HepG2 (cell line): ENCODE data around the gene RARRES1. TPM values are rescaled to one million over a fixed set of nuclear protein-coding genes. Genes with fewer than 3 reads are reported as not detected.

ENCODE experiments used
- ATAC-seq: fragments of 200-7000 bp; cut with Tn5 transposase; 3 replicates; pipeline ENCODE4 v1.9.1; 2020; ENCODE audit warnings: mild to moderate bottlenecking, moderate library complexity
- BruUV-seq: library from RNA; stranded (reverse); fragments of 400-500 nt; replicated peaks from 2 replicates; lab custom pipeline; 2021; lab: Mats Ljungman, UMichigan
- CTCF ChIA-PET: fragments of 300-600 bp; formaldehyde crosslinking; extraction: SDS; loops from one replicate; lab custom pipeline; 2021; ENCODE audit warnings: low total read pairs, inconsistent platforms, low intra/inter-chr PET ratio; lab: Yijun Ruan, JAX
- POLR2A ChIA-PET: fragments of 350-600 bp; sonication (Branson Sonifier 250); formaldehyde crosslinking; loops from one replicate; lab custom pipeline; 2020; ENCODE audit warnings: antibody characterized with exemption, inconsistent platforms; lab: Yijun Ruan, JAX
- DNase-seq: peaks from one replicate; pipeline ENCODE4 v3.0.0-alpha.2; 2015; ENCODE audit warnings: low spot score
- FAIRE-seq: peaks from 3 replicates; lab custom pipeline; 2011; peaks lifted over from hg19 to GRCh38; lab: Jason Lieb, UNC
- H2AFZ ChIP-seq: one replicate; pipeline ENCODE4 v1.6.1; 2011; ENCODE audit warnings: low read length, inconsistent platforms
- H3K27ac ChIP-seq: fragments of 300-600 bp; 3 replicates; pipeline ENCODE4 v1.8.0; 2011; ENCODE audit warnings: mixed run types, mild to moderate bottlenecking, mixed read lengths, low read length, inconsistent platforms; ENCODE audit not compliant: insufficient read depth; ENCODE audit errors: extremely low read length
- H3K27me3 ChIP-seq, 2 experiments: fragments of 200-600 bp in 1 of 2; 2 replicates in 1 of 2; 3 replicates in 1 of 2; pipeline versions ENCODE4 v1.6.0 to v1.8.0; 2011; ENCODE audit warnings: low read length in 2 of 2, mild to moderate bottlenecking in 2 of 2, moderate library complexity in 2 of 2, inconsistent platforms in 1 of 2; ENCODE audit not compliant: insufficient read depth in 2 of 2, control insufficient read depth in 1 of 2
- H3K36me3 ChIP-seq, 2 experiments: fragments of 200-600 bp in 1 of 2; replicated peaks in 1 of 2; 2 replicates in 1 of 2; 3 replicates in 1 of 2; pipeline versions ENCODE4 v1.5.1 to v1.8.0; 2011; ENCODE audit warnings: low read length in 2 of 2, inconsistent platforms in 1 of 2; ENCODE audit not compliant: insufficient read depth in 2 of 2, control insufficient read depth in 1 of 2
- H3K4me1 ChIP-seq: 2 replicates; pipeline ENCODE4 v1.5.1; 2012; ENCODE audit warnings: low read length, inconsistent platforms; ENCODE audit not compliant: insufficient read depth
- H3K4me2 ChIP-seq: 2 replicates; pipeline ENCODE4 v1.6.0; 2011; ENCODE audit warnings: low read depth, low read length, inconsistent platforms
- H3K4me3 ChIP-seq, 3 experiments: fragments of 200-600 bp in 1 of 3; sonication (generic), shearing (Covaris generic) in 1 of 3; replicated peaks in 1 of 3; 2 replicates each; pipeline ENCODE4 v1.5.1; 2011 to 2016; ENCODE audit warnings: low read length in 3 of 3, inconsistent platforms in 2 of 3, low read depth in 2 of 3, mild to moderate bottlenecking in 2 of 3, control low read depth in 1 of 3, mixed read lengths in 1 of 3; ENCODE audit not compliant: insufficient read depth in 1 of 3
- H3K79me2 ChIP-seq: one replicate; pipeline ENCODE4 v1.6.1; 2011; ENCODE audit warnings: low read length, inconsistent platforms; ENCODE audit not compliant: insufficient read depth
- H3K9ac ChIP-seq: 2 replicates; pipeline ENCODE4 v1.6.0; 2011; ENCODE audit warnings: mild to moderate bottlenecking, low read depth, low read length, inconsistent platforms; ENCODE audit not compliant: insufficient read depth
- H3K9me3 ChIP-seq: 2 replicates; pipeline ENCODE4 v1.5.1; 2012; ENCODE audit warnings: mild to moderate bottlenecking, low read length
- H4K20me1 ChIP-seq: 2 replicates; pipeline ENCODE4 v1.6.0; 2011; ENCODE audit warnings: inconsistent platforms, mild to moderate bottlenecking, low read length, moderate library complexity; ENCODE audit not compliant: insufficient read depth
- FOSL2 ChIP-seq: sonication (generic); formaldehyde crosslinking; IDR thresholded peaks from 2 replicates; pipeline ENCODE4 v1.4.0; 2020; ENCODE audit warnings: missing genetic modification reagents
- HNRNPH1 ChIP-seq: fragments of 200-400 bp; formaldehyde crosslinking; optimal IDR thresholded peaks from 2 replicates; pipeline ENCODE3; 2017; ENCODE audit warnings: mild to moderate bottlenecking, low read depth, low read length
- MAFG ChIP-seq: sonication (generic); formaldehyde crosslinking; IDR thresholded peaks from 2 replicates; pipeline ENCODE4 v1.5.1; 2020; ENCODE audit warnings: mild to moderate bottlenecking, missing genetic modification reagents
- SRF ChIP-seq: IDR thresholded peaks from 2 replicates; pipeline ENCODE4 v1.6.1; 2011; ENCODE audit warnings: mild to moderate bottlenecking, low read depth, low read length, moderate library complexity
- ZNF83 ChIP-seq: sonication (generic); formaldehyde crosslinking; IDR thresholded peaks from 2 replicates; pipeline ENCODE4 v1.4.0; 2020; ENCODE audit warnings: missing genetic modification reagents, mild to moderate bottlenecking, borderline replicate concordance
- WGBS: methylation state at CpG from one replicate; pipeline ENCODE4 v1.1.6; 2017; ENCODE audit warnings: low lambda C conversion rate; 5-methylcytosine and 5-hydroxymethylcytosine counted together
- in situ Hi-C: cut with HindIII; loops from 2 replicates; pipeline ENCODE4 v1.10.0; 2017; ENCODE audit warnings: low pct_unique_long_range_greater_than_20kb; ENCODE audit not compliant: extremely low pct_ligation_motif_present
- intact Hi-C: fragments of 100-400 bp; cut with micrococcal nuclease; formaldehyde crosslinking; loops from one replicate; pipeline ENCODE4 v1.10.0; 2022; ENCODE audit not compliant: unreplicated experiment
- polyA plus RNA-seq, 8 experiments: library from polyadenylated mRNA; depleted of rRNA in 3 of 8; stranded (reverse) in 7 of 8; unstranded in 1 of 8; fragments of >200 nt; fragmentation: Illumina TruSeq in 4 of 8; extraction: Trizol in 4 of 8; gene quantifications; 2 replicates each; pipeline versions ENCODE4 v1.2.1 to v1.2.3, GENCODE V29; 2011 to 2016; ENCODE audit warnings: low read depth in 4 of 8, missing spikeins in 1 of 8, mixed read lengths in 1 of 8; ENCODE audit not compliant: insufficient read depth in 1 of 8
- total RNA-seq, 5 experiments: library from RNA; depleted of rRNA; stranded (reverse); fragments of >200 nt; fragmentation: Illumina TruSeq; extraction: Trizol; gene quantifications; 2 replicates each; pipeline ENCODE4 v1.2.3, GENCODE V29; 2016; ENCODE audit warnings: low read depth in 1 of 5
- TF ChIP-seq, protein P1 (sequence below): sonication (generic); formaldehyde crosslinking; IDR thresholded peaks from 2 replicates; pipeline ENCODE4 v1.8.1; 2023; ENCODE audit warnings: mild to moderate bottlenecking, missing genetic modification reagents

The RARRES1 gene
- total and polyA plus RNA-seq, 2 of the 13 experiments (the other 11 are each of a cell fraction or from before 2014, with no cell fraction given) = not detected

DNA sequence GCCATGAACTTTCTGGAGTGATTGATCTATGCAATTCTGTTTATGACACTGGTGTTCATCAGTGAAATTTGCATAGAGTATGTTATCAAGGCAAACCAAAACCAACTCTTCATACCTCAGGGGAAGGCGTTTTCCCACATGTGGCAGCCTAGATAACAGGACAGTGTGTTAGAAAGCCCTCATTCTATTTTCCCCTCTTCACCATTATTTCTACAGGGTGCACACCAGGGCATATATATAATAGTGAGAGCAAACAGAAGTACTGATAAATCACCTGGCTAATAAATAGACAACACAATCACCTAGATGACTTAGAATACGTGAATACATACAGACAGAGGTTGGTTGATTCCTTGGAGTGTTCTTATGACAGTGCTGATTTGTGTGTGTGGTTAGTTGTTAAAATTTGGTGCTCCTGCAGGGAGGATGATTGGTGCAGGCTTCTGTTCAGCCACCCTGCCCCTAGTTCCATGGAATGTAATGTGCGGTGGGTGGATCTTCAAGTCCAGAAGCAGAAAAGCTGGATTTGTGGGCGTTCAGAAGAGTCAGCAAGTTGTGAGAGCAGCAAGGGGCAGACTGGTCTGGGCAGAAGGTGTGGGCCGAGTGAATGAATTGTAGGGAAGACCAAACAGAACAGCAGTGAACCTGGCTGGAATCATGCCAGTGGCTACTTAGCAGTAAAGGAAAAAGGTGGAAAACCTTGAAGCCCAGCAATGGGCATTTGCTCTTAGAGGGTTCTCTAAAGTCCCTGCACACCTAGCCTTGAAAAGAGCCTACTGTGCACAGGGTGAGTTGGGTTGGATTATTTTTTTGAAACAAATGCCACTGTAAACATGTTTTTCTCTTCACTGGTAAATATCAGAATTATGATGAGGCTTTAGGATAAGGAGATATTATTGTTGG, 11.7 kb upstream of the RARRES1 start:
- in situ Hi-C loops = no loop called here
- H4K20me1 ChIP-seq = no peaks in the 10 kb centered on the region
- H3K27me3 ChIP-seq = no peaks in the 10 kb centered on the region
- FAIRE-seq (no peak), DNase-seq (no peak)
- intact Hi-C loops = no loop called here
- WGBS = 78% methylated on average over 5 of the region's 5 CpGs
- H3K79me2 ChIP-seq = no peaks in the 10 kb centered on the region
- no peak overlapping the region for H3K4me2 ChIP-seq
- H3K4me3 ChIP-seq = no peak overlapping the region
- no peak for TF ChIP-seq MAFG (CRISPR knock-in tag)
- TF ChIP-seq, all 625 proteins: peak for 0
- Histone ChIP-seq H2AFZ (no peak overlapping the region), H3K27ac (no peak overlapping the region), H3K36me3 (no peaks in the 10 kb centered on the region), H3K9ac (no peak overlapping the region), H3K9me3 (no peaks in the 10 kb centered on the region), H3K4me1 (no peaks in the 10 kb centered on the region)
- ChIA-PET CTCF (no interaction called here), POLR2A (no interaction called here)
- BruUV-seq = no TSS peak
- ATAC-seq = no peak

DNA sequence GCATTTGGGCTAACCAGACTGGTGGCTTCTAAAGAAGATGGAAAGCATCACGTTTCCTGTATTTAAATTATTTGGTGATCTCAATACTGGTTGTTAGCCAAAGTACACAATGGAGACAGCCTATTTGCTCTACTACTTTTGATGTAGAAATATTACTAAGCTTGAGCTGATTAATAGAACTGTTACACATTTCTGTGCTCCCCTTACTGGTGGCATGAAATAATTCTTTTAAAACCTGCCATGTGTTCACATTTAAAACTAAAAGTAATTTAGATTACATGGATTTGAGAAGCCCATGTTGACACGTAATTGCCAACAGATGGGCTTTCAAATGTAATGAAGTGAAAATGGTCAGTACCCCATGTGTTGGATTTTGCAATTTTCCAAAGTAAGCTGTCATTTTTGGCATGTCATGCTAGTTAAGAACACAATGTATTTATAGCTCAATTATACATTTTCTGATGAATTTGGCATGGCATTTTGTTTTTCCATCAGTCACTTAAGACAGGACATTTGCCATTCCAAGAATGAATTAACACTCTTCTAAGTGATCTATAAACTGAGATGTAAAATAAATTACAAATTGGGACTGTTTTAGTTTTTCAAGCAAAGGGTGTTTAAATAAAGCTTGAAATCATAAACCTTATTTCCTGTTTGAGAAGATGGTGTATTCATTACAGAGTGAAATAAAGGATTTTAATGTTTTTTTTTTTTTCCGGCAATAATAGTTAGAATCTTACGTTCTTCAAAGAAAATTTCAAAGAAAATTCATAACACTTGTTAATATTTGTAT, 10.8 kb upstream of the RARRES1 start:
- intact Hi-C loops = no loop called here
- POLR2A ChIA-PET = no interaction called here
- Histone ChIP-seq H3K27ac (no peak overlapping the region), H3K9me3 (no peaks in the 10 kb centered on the region), H3K9ac (no peak overlapping the region), H3K4me3 (no peak overlapping the region), H3K36me3 (no peaks in the 10 kb centered on the region), H3K4me1 (no peaks in the 10 kb centered on the region), H2AFZ (no peak overlapping the region), H3K79me2 (no peaks in the 10 kb centered on the region), H4K20me1 (no peaks in the 10 kb centered on the region), H3K4me2 (no peak overlapping the region), H3K27me3 (no peaks in the 10 kb centered on the region)
- CTCF ChIA-PET = no interaction called here
- FAIRE-seq = no peak
- BruUV-seq = no TSS peak
- 93% methylated on average over 4 of the region's 4 CpGs for WGBS
- TF ChIP-seq, protein P1, sequence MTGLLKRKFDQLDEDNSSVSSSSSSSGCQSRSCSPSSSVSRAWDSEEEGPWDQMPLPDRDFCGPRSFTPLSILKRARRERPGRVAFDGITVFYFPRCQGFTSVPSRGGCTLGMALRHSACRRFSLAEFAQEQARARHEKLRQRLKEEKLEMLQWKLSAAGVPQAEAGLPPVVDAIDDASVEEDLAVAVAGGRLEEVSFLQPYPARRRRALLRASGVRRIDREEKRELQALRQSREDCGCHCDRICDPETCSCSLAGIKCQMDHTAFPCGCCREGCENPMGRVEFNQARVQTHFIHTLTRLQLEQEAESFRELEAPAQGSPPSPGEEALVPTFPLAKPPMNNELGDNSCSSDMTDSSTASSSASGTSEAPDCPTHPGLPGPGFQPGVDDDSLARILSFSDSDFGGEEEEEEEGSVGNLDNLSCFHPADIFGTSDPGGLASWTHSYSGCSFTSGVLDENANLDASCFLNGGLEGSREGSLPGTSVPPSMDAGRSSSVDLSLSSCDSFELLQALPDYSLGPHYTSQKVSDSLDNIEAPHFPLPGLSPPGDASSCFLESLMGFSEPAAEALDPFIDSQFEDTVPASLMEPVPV (CRISPR knock-in tag) = no peak
- TF ChIP-seq FOSL2 (CRISPR knock-in tag) (no peak), SRF (no peak), ZNF83 (CRISPR knock-in tag) (no peak), HNRNPH1 (no peak)
- in situ Hi-C loops = no loop called here
- DNase-seq = no peak
- no peak for ATAC-seq
